Measurements from ENCODE around the gene OR2F2.

Gene OR2F2

GRCh38 chr7:143979998-143980397, 45.0 kb downstream of the OR2F2 start:
- DNase-seq, result no peak

- no peak for DNase-seq
Measured at GRCh38 chr7:143980746-143981510, 45.9 kb downstream of the OR2F2 start.

DNA sequence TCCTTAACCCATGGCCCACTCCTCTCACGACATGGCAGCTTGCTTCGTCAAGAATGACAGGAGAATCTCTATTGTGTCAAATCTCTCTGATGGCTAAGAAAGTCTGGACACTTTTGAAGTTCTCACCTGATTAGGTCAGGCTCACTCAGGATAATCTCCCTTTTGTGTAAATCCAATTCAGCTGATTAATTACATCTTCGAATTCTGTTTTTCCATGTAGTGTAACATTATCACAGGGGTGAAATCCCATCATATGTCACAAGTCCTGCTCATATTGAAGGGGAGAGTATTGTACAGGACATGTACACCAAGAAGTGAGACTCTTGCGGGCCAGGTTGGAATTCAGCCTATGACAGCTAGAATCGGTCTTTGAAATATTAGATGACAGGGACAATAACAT, 48.9 kb downstream of the OR2F2 start:
- DNase-seq, result no peak
